ENCODE measurements around the gene GRAMD2A.

Gene GRAMD2A

GRCh38 chr15:72193836-72194396, 3.7 kb downstream of the GRAMD2A start:
- TF ChIP-seq CTCF (IDR thresholded peaks at IDR 0.05; ENCODE audit: control insufficient read depth, insufficient read depth, low read depth, low read length, missing control alignments), result no peak
- no peak overlapping the region for H3K4me3 ChIP-seq (ENCODE audit: control insufficient read depth, low read depth, low read length)
- no peak for DNase-seq (ENCODE audit: low read depth)

GRCh38 chr15:72192416-72192815, 5.2 kb downstream of the GRAMD2A start:
- no peak for DNase-seq (ENCODE audit: low read depth)
- H3K4me3 ChIP-seq (ENCODE audit: control insufficient read depth, low read depth, low read length), result no peak overlapping the region
- no peak for TF ChIP-seq CTCF (IDR thresholded peaks at IDR 0.05; ENCODE audit: control insufficient read depth, insufficient read depth, low read depth, low read length, missing control alignments)

GRCh38 chr15:72189250-72189902, 8.2 kb downstream of the GRAMD2A start:
- no peak overlapping the region for H3K4me3 ChIP-seq (ENCODE audit: control insufficient read depth, low read depth, low read length)
- DNase-seq (ENCODE audit: low read depth), result no peak
- TF ChIP-seq CTCF (IDR thresholded peaks at IDR 0.05; ENCODE audit: control insufficient read depth, insufficient read depth, low read depth, low read length, missing control alignments), result no peak

GRCh38 chr15:72184165-72184811, 13.3 kb downstream of the GRAMD2A start:
- peak overlapping the region; percentile 21 for H3K4me3 ChIP-seq (ENCODE audit: control insufficient read depth, low read depth, low read length)
- DNase-seq (ENCODE audit: low read depth), result no peak
- TF ChIP-seq CTCF (IDR thresholded peaks at IDR 0.05; ENCODE audit: control insufficient read depth, insufficient read depth, low read depth, low read length, missing control alignments), result no peak

- no peak for TF ChIP-seq CTCF (IDR thresholded peaks at IDR 0.05; ENCODE audit: control insufficient read depth, insufficient read depth, low read depth, low read length, missing control alignments)
- no peak for DNase-seq (ENCODE audit: low read depth)
- H3K4me3 ChIP-seq (ENCODE audit: control insufficient read depth, low read depth, low read length), result peak overlapping the region; percentile 21
Measured at GRCh38 chr15:72183781-72184164, 13.8 kb downstream of the GRAMD2A start.

GRCh38 chr15:72182673-72183072, 14.9 kb downstream of the GRAMD2A start:
- H3K4me3 ChIP-seq (ENCODE audit: control insufficient read depth, low read depth, low read length), result no peak overlapping the region
- no peak for TF ChIP-seq CTCF (IDR thresholded peaks at IDR 0.05; ENCODE audit: control insufficient read depth, insufficient read depth, low read depth, low read length, missing control alignments)
- no peak for DNase-seq (ENCODE audit: low read depth)

Measured in AG09309 (cell line).